ENCODE results near the gene MAGED2. TPM values are rescaled to one million over a fixed set of nuclear protein-coding genes. Genes with fewer than 3 reads are reported as not detected.

The MAGED2 gene
- polyA plus RNA-seq, 3 donors, result 38.3 to 43.5 (median 39.1) TPM

DNA sequence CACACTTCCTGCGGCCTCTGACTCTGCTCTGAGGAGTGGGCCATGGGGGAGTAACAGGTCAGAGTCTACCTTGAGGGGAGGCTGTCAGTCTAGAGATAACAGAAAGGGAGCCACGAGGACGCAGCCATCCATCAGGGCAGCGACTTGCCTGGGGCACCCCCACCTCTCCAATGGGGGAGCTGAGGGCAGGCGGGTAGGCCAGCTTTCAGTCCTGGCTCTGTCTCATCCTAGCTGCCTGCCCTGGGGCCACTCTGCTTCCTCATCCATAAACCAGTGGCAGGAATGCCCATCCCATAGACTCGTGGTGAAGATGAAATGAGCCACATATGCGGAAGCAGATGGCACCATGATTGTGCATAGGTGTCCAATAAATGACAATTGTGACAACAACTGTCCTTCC is 13.2 kb downstream of the MAGED2 start:
- Mint-ChIP-seq H3K27ac (no peak overlapping the region), H3K9me3 (no peaks in the 10 kb centered on the region), H3K4me3 (no peak overlapping the region), H3K4me1 (peaks cover 3% of the 10 kb centered on the region), H3K36me3 (peaks cover 4 to 7% of the 10 kb centered on the region in 2 donors), H3K27me3 (ENCODE audit: low read depth in 3 of 3) (peaks cover 1 to 2% (median 1%) of the 10 kb centered on the region in 3 donors)
- H2AFZ ChIP-seq (ENCODE audit: insufficient read depth, low read depth, low read length, poor library complexity, severe bottlenecking), result no peak overlapping the region
- H3K4me1 ChIP-seq (ENCODE audit: control insufficient read depth in 1 of 2, insufficient read depth in 2 of 2, low read length in 2 of 2), result no peaks in the 10 kb centered on the region
- TF ChIP-seq, protein P1, sequence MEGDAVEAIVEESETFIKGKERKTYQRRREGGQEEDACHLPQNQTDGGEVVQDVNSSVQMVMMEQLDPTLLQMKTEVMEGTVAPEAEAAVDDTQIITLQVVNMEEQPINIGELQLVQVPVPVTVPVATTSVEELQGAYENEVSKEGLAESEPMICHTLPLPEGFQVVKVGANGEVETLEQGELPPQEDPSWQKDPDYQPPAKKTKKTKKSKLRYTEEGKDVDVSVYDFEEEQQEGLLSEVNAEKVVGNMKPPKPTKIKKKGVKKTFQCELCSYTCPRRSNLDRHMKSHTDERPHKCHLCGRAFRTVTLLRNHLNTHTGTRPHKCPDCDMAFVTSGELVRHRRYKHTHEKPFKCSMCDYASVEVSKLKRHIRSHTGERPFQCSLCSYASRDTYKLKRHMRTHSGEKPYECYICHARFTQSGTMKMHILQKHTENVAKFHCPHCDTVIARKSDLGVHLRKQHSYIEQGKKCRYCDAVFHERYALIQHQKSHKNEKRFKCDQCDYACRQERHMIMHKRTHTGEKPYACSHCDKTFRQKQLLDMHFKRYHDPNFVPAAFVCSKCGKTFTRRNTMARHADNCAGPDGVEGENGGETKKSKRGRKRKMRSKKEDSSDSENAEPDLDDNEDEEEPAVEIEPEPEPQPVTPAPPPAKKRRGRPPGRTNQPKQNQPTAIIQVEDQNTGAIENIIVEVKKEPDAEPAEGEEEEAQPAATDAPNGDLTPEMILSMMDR (IDR thresholded peaks at IDR 0.05), result no peak
- intact Hi-C loops (cut with micrococcal nuclease), result no loop called here
- H4K20me1 ChIP-seq (ENCODE audit: insufficient read depth, low read length), result no peaks in the 10 kb centered on the region
- H3K79me2 ChIP-seq (ENCODE audit: insufficient read depth, low read length), result no peaks in the 10 kb centered on the region
- H3K36me3 ChIP-seq (replicated peaks in 1 of 2; ENCODE audit: control insufficient read depth in 1 of 2, insufficient read depth in 2 of 2, low read length in 2 of 2), result peaks cover 1 to 6% of the 10 kb centered on the region in 2 donors
- WGBS (ENCODE audit: insufficient coverage), result no CpG with 5 or more reads among the region's 7 CpGs
- no peak overlapping the region for H3K4me2 ChIP-seq (replicated peaks; ENCODE audit: extremely low read depth, low read length, poor library complexity, severe bottlenecking)
- no peak overlapping the region for H3K4me3 ChIP-seq (replicated peaks in 1 of 3; ENCODE audit: low read depth in 2 of 3, low read length in 3 of 3)
- no peak overlapping the region for H3K9ac ChIP-seq (ENCODE audit: insufficient read depth, low read length, poor library complexity, severe bottlenecking)
- H3K27me3 ChIP-seq (ENCODE audit: control insufficient read depth in 2 of 2, insufficient read depth in 2 of 2, low read length in 2 of 2), result no peaks in the 10 kb centered on the region
- no peak overlapping the region for H3K27ac ChIP-seq (ENCODE audit: low read depth in 1 of 2, low read length in 2 of 2)
- no peaks in the 10 kb centered on the region for H3K9me3 ChIP-seq (replicated peaks in 1 of 2; ENCODE audit: control insufficient read depth in 1 of 2, insufficient read depth in 1 of 2, low read length in 2 of 2)
- no peak for DNase-seq

DNA sequence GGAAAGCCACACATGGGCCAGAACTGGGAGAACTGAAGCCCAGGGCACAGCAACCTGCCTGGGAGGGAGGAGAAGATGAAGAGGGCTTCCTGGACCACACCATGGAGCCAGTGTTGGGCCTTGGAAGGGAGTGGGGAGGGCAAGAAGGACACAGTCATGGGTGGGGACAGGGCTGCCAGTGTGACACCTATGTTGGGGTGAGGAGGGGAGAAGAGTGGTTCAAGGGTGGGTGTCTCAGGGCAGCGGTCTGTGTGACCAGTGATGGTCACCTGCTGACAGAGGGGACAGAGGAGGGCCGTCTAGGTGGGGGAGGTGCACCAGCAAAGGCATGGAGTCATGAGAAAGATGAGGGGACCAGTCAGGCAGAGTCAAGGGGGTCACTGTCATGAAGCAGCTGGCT is 13.8 kb downstream of the MAGED2 start:
- Histone ChIP-seq H2AFZ (ENCODE audit: insufficient read depth, low read depth, low read length, poor library complexity, severe bottlenecking) (no peak overlapping the region), H3K27ac (ENCODE audit: low read depth in 1 of 2, low read length in 2 of 2) (no peak overlapping the region), H3K9ac (ENCODE audit: insufficient read depth, low read length, poor library complexity, severe bottlenecking) (no peak overlapping the region), H3K79me2 (ENCODE audit: insufficient read depth, low read length) (no peaks in the 10 kb centered on the region), H3K27me3 (ENCODE audit: control insufficient read depth in 2 of 2, insufficient read depth in 2 of 2, low read length in 2 of 2) (no peaks in the 10 kb centered on the region), H3K4me3 (replicated peaks in 1 of 3; ENCODE audit: low read depth in 2 of 3, low read length in 3 of 3) (no peak overlapping the region), H3K4me1 (ENCODE audit: control insufficient read depth in 1 of 2, insufficient read depth in 2 of 2, low read length in 2 of 2) (no peaks in the 10 kb centered on the region), H4K20me1 (ENCODE audit: insufficient read depth, low read length) (no peaks in the 10 kb centered on the region), H3K36me3 (replicated peaks in 1 of 2; ENCODE audit: control insufficient read depth in 1 of 2, insufficient read depth in 2 of 2, low read length in 2 of 2) (peaks cover 0 to under 1% of the 10 kb centered on the region in 2 donors), H3K9me3 (replicated peaks in 1 of 2; ENCODE audit: control insufficient read depth in 1 of 2, insufficient read depth in 1 of 2, low read length in 2 of 2) (no peaks in the 10 kb centered on the region), H3K4me2 (replicated peaks; ENCODE audit: extremely low read depth, low read length, poor library complexity, severe bottlenecking) (no peak overlapping the region)
- WGBS (ENCODE audit: insufficient coverage), result 100% methylated on average over 1 of the region's 2 CpGs
- H3K4me3 Mint-ChIP-seq, result no peak overlapping the region
- TF ChIP-seq, protein P1 (IDR thresholded peaks at IDR 0.05), result no peak
- no peak for DNase-seq
- peaks cover 3% of the 10 kb centered on the region for H3K4me1 Mint-ChIP-seq
- H3K27me3 Mint-ChIP-seq (ENCODE audit: low read depth in 3 of 3), result peaks cover 1% of the 10 kb centered on the region in 3 donors
- intact Hi-C loops (cut with micrococcal nuclease), result no loop called here
- H3K36me3 Mint-ChIP-seq, result peaks cover 0 to 1% of the 10 kb centered on the region in 2 donors
- H3K9me3 Mint-ChIP-seq, result peaks cover 0 to under 1% (median 0%) of the 10 kb centered on the region in 7 donors
- peak overlapping the region in 1 of 7 donors; percentile 79 for H3K27ac Mint-ChIP-seq
